Measurements from ENCODE around the gene RADIL. TPM values are rescaled to one million over a fixed set of nuclear protein-coding genes. Genes with fewer than 3 reads are reported as not detected.

Gene RADIL
- total and polyA plus RNA-seq, 9 of the 15 experiments (the other 6 are each of a cell fraction or from before 2014, with no cell fraction given), result 0.06 to 8.1 (median 1.9) TPM; not detected in 1

DNA sequence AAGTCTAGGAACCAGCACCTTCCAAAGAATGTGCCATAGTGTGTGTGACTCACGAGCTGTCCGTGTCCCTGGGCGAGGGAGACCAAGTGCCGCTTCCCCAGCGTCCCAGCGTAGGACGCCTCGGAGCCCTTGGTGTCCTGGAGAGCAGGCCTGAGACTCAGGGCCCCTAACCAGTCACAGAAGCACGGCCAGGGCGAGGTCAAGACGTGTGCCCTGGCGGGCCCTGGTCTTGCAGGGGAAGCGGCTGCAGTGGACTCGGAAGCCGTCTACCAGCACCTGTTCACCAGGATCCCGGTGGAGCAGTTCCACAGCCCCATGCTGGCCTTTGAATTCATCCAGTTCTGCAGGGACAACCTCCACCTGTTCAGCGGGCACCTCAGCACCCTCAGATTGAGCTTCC, 97.5 kb downstream of the RADIL start (continued):
- TF ChIP-seq, protein P1, sequence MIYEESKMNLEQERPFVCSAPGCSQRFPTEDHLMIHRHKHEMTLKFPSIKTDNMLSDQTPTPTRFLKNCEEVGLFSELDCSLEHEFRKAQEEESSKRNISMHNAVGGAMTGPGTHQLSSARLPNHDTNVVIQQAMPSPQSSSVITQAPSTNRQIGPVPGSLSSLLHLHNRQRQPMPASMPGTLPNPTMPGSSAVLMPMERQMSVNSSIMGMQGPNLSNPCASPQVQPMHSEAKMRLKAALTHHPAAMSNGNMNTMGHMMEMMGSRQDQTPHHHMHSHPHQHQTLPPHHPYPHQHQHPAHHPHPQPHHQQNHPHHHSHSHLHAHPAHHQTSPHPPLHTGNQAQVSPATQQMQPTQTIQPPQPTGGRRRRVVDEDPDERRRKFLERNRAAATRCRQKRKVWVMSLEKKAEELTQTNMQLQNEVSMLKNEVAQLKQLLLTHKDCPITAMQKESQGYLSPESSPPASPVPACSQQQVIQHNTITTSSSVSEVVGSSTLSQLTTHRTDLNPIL (CRISPR knock-in tag; IDR thresholded peaks at IDR 0.05), result no peak

DNA sequence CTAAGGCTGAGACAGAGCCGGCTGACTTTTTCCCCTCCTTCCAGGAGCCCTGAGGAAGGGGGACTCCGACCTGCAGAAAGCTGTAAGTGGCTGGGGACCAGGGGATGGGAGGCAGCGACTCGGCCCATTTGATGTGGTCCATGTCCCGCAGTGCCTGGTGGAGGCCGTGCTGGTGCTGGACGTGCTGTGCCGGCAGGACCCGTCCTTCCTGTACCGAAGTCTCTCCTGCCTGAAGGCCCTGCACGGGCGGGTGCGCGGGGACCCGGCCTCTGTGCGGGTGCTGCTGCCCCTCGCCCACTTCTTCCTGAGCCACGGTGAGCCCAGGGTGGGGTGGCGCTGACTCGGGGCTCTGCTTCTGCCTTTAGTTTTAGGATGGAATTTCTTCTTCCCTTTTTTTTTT, 98.1 kb downstream of the RADIL start:
- H3K4me2 ChIP-seq (ENCODE audit: insufficient read depth, low read length), result no peak overlapping the region
- H3K27me3 ChIP-seq (ENCODE audit: control insufficient read depth in 2 of 2, insufficient read depth in 2 of 2, low read length in 2 of 2), result no peaks in the 10 kb centered on the region
- in situ Hi-C loops (cut with MboI) (no loop called here), intact Hi-C loops (cut with micrococcal nuclease) (no loop called here)
- H2AFZ ChIP-seq (ENCODE audit: low read depth, low read length), result no peak overlapping the region
- DNase-seq (ENCODE audit: extremely low read depth in 1 of 4, low spot score in 3 of 4), result no peak
- H3K79me2 ChIP-seq (ENCODE audit: control insufficient read depth, insufficient read depth, low read length), result no peaks in the 10 kb centered on the region
- no peak overlapping the region for H3K27ac ChIP-seq (ENCODE audit: extremely low read depth, low read depth, low read length)
- no peak overlapping the region for H3K4me3 ChIP-seq
- H4K20me1 ChIP-seq (replicated peaks; ENCODE audit: control insufficient read depth, insufficient read depth, low read length), result no peaks in the 10 kb centered on the region
- POLR2A ChIA-PET, result interaction anchor here (0.7 kb wide), 1 partner anchor 13 kb away, joined by 4 read pairs; no protein-coding TSS in a partner anchor
- no peaks in the 10 kb centered on the region for H3K9me1 ChIP-seq (ENCODE audit: control insufficient read depth, insufficient read depth, low read length)
- TF ChIP-seq FOS (IDR thresholded peaks at IDR 0.05; ENCODE audit: extremely low read depth, insufficient read length) (no peak), POLR2G (IDR thresholded peaks at IDR 0.05; ENCODE audit: low read depth, low read length) (peak; percentile 51; the same call in 1 of the 2 replicates), POLR2B (IDR thresholded peaks at IDR 0.05; ENCODE audit: low read depth, partially characterized antibody) (no peak), ZKSCAN8 (CRISPR knock-in tag; IDR thresholded peaks at IDR 0.05) (no peak), RBFOX2 (IDR thresholded peaks at IDR 0.05; ENCODE audit: low read depth, low read length) (peak; percentile 15; the same call in 1 of the 2 replicates)
- WGBS (ENCODE audit: insufficient coverage, low coverage, missing lambda C conversion rate), result 94% methylated on average over 7 of the region's 20 CpGs
- CTCF ChIA-PET (ENCODE audit: low intra/inter-chr PET ratio), result no interaction called here
- no peak for FAIRE-seq
- H3K9me3 ChIP-seq (replicated peaks; ENCODE audit: control insufficient read depth, insufficient read depth, low read depth, low read length), result no peaks in the 10 kb centered on the region
- H3K4me1 ChIP-seq (replicated peaks in 1 of 2; ENCODE audit: control insufficient read depth in 2 of 2, insufficient read depth in 2 of 2, low read length in 2 of 2), result peaks cover 0 to 23% of the 10 kb centered on the region in 2 experiments; a peak in 2 of 5 replicates
- no TSS peak for BruUV-seq (replicated peaks)
- no peak for ATAC-seq
- H3K9ac ChIP-seq (ENCODE audit: insufficient read depth in 1 of 2, low read depth in 2 of 2, low read length in 2 of 2), result no peak overlapping the region
- peaks cover 62% of the 10 kb centered on the region; the same call in 1 of the 3 replicates for H3K36me3 ChIP-seq (ENCODE audit: control insufficient read depth, insufficient read depth, low read length)
